ENCODE results near the gene COX19.

GRCh38 chr7:920351-921070, 54.8 kb downstream of the COX19 start:
- no peak for TF ChIP-seq EZH2 (IDR thresholded peaks at IDR 0.05; ENCODE audit: borderline replicate concordance, insufficient read depth, low read length, poor library complexity, severe bottlenecking)
- no peak for TF ChIP-seq CTCF (IDR thresholded peaks at IDR 0.05; ENCODE audit: poor library complexity, severe bottlenecking)
- no peak for TF ChIP-seq TAF1 (IDR thresholded peaks at IDR 0.05; ENCODE audit: low read depth)
- TF ChIP-seq REST (IDR thresholded peaks at IDR 0.05; ENCODE audit: borderline replicate concordance) = no peak
- TF ChIP-seq RAD21 (conservative IDR thresholded peaks at IDR 0.05) = no peak
- TF ChIP-seq POLR2AphosphoS5 (IDR thresholded peaks at IDR 0.05) = no peak

Measured in neural cell (in vitro differentiated cells).